Right lobe of liver (tissue), 4 donors: Measurements from ENCODE around the gene MFAP2.

Experiments
- POLR2A ChIP-seq: fragments of 450-650 bp; IDR thresholded peaks from one replicate; pipeline ENCODE4 v1.6.1; 2017; ENCODE audit warnings: antibody characterized with exemption, mild to moderate bottlenecking
- TF ChIP-seq, protein P1 (sequence below), 4 donors: fragments of 200-600 bp in 3 of 4; fragments of 450-650 bp in 1 of 4; IDR thresholded peaks; one replicate each; pipeline versions ENCODE4 v1.5.1 to v1.8.0; 2016 to 2022; ENCODE audit warnings: antibody characterized with exemption in 4 of 4, mild to moderate bottlenecking in 2 of 4
- donor health status: DM: no; HTN: no; CAD: no.
- donor health status: DM: no; HTN: no; CAD: no.
- donor health status: DM: no; HTN: yes; CAD: no.

GRCh38 chr1:17023573-17023972 is 43.2 kb upstream of the MFAP2 start:
- no peak for TF ChIP-seq POLR2A
- TF ChIP-seq, protein P1, sequence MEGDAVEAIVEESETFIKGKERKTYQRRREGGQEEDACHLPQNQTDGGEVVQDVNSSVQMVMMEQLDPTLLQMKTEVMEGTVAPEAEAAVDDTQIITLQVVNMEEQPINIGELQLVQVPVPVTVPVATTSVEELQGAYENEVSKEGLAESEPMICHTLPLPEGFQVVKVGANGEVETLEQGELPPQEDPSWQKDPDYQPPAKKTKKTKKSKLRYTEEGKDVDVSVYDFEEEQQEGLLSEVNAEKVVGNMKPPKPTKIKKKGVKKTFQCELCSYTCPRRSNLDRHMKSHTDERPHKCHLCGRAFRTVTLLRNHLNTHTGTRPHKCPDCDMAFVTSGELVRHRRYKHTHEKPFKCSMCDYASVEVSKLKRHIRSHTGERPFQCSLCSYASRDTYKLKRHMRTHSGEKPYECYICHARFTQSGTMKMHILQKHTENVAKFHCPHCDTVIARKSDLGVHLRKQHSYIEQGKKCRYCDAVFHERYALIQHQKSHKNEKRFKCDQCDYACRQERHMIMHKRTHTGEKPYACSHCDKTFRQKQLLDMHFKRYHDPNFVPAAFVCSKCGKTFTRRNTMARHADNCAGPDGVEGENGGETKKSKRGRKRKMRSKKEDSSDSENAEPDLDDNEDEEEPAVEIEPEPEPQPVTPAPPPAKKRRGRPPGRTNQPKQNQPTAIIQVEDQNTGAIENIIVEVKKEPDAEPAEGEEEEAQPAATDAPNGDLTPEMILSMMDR (IDR thresholded peaks at IDR 0.05) = no peak
